Right lobe of liver (tissue), 4 donors: ENCODE data around the gene MRPL46.

Experiments used
- CTCF ChIP-seq, 4 donors: fragments of 200-600 bp in 3 of 4; fragments of 450-650 bp in 1 of 4; IDR thresholded peaks; one replicate each; pipeline versions ENCODE4 v1.5.1 to v1.8.0; 2016 to 2022; ENCODE audit warnings: antibody characterized with exemption in 4 of 4, mild to moderate bottlenecking in 2 of 4
- POLR2A ChIP-seq: fragments of 450-650 bp; IDR thresholded peaks from one replicate; pipeline ENCODE4 v1.6.1; 2017; ENCODE audit warnings: antibody characterized with exemption, mild to moderate bottlenecking
- donor health status: DM: no; HTN: no; CAD: no.
- donor health status: DM: no; HTN: no; CAD: no.
- donor health status: DM: no; HTN: yes; CAD: no.

- TF ChIP-seq CTCF (IDR thresholded peaks at IDR 0.05): no peak
- no peak for TF ChIP-seq POLR2A
Observed at GRCh38 chr15:88511161-88511560, 44.0 kb upstream of the MRPL46 start.
